ENCODE data around the gene CTBP2.

Gene CTBP2

DNA sequence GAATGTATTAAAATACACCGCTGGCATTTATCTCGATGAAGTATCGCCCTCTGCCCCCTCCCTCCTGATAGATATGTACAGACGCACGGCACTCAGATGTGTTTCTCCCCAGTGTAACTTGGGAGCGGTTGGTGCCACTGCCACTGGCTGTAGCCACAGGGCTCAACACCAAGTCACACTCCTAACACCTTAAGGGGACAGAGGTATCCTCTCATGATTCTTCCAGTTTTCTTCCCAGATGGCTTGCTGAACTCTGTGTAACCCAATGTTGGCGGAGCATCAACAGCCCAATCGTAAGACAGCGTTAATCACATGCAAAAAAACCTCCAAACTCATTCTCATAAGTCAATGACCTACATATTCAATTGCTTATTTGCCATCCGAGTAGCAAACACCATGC, 35.5 kb downstream of the CTBP2 start:
- DNase-seq = no peak

DNA sequence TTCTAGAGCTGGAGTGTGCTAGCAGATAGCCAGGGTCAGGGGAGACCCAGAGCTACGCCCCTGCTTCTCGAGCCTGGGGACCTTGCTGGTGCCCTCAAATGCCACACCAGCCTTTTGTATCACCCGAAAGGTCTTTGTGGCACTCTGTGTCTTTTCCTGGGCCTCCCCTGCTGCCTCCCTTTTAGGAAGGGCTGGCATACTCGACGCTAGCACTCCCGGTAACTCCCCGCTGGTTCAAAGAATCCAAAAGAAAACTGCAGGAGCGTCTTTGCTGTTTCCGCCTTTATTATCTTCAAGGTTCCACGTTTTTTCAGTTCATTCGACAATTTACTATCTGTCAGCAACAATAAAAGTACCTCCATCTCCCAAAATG, 36.3 kb downstream of the CTBP2 start:
- DNase-seq = no peak

DNA sequence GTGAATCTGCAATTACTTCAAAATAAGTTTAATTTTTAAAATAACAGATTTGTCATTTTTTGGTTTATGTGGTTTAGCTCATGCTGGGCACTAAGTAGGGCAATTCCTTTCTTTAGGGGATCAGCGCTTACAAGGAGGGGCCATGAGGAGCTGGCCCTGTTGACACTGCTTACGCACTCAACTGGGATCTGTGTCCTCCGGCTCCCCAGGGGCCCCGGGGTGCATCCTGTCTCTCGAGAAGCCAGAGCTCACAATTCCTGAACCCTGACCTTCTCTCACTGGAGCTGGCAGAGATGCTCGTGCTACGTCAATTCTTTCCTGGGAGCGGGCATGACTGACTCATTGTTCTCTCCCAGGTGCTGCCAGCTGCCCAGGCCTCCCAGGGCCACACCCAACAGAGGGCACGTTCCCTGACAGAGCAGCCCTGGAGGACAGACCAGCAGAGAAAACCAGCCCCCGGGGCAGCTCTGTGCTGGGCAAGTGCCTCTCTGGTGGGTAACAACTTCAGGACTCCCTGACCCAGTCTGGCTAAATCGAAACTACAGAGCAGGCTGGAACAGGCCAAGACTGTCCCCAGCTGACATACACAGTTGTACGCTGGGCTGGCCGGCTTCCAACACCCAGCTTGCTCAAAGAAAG, 36.8 kb downstream of the CTBP2 start:
- DNase-seq = no peak

DNA sequence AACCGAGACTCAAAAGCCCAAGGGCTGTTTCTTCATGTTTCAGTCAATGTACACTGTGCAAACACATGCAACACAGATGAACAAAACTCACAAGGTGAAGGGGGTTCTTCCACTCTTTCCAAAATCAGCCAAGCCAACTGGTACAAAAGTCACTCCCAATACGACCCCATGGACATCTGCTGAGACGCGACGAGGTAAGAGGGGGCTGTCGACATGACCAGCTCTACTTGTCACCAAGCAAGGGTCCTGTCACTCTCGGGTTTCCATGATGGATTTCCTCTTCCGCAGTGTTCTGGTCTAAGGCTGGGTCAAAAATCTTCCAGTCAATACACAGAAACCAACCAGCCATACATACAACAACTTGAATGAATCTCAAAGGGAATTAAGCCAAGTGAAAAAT, 37.8 kb downstream of the CTBP2 start:
- no peak for DNase-seq

DNA sequence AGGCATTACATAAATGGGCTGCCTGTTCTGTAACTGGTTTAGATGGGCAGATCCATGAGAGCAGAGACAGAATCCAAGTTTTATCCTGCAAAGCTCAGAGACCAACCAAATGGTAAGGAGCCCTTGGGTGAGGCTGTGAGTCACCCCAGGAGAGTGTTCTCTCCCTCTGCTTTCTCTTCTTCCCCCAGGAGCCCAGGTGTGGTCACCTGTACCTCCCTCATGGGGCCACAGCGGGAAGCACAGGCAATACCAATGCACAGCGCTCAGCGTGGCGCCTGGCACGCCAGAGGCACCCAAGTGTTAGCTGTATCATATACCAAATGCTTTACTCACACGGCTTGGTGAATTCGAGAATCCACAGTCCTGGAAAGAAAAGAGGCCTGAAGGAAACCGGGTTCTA, 39.4 kb downstream of the CTBP2 start:
- DNase-seq = no peak

DNA sequence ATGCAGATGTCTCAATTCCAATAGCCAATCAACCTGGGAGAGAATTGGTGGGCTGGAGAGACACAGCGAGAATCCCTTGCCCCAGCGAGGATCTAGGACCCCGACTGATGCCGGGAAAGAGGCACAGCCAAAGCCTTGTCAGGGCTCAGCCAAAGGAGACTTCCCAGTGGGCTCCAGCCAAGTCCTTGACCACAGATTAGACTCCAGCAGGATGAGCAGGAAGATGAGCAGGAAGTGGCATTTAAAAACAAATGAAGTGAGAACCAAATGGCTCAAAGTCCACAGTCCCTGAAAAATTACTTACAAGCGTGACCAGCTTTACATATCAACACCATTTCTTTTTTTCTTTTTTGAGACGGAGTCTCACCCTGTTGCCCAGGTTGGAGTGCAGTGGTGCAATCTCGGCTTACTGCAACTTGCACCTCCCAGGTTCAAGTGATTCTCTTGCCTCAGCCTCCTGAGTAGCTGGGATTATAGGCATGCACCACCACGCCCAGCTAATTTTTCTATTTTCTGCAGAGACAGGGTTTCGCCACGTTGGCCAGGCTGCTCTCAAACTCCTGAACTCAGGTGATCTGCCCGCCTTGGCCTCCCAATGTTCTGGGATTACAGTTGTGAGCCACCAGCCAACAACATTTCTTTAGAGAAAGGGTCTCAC, 40.2 kb downstream of the CTBP2 start:
- DNase-seq = no peak

DNA sequence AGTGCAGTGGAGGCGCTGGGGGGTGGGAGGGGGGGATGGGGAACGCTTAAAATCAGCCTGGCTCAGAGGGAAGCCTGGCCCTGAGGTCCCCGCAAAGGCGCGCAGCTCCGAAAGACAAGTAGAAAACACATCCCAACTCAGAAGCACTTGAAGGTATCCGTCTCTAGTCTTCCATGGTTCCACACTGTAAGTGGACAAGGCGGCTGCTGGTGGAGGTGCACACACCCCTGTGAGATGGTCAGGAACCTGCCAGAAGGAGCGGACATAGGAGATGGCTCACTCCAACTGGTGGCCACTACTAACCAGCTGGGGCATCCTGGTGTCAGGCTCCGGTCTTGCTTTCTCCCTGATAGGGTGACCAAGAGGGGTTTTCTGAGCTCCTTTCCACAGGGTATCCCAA, 41.7 kb downstream of the CTBP2 start:
- DNase-seq = no peak

DNA sequence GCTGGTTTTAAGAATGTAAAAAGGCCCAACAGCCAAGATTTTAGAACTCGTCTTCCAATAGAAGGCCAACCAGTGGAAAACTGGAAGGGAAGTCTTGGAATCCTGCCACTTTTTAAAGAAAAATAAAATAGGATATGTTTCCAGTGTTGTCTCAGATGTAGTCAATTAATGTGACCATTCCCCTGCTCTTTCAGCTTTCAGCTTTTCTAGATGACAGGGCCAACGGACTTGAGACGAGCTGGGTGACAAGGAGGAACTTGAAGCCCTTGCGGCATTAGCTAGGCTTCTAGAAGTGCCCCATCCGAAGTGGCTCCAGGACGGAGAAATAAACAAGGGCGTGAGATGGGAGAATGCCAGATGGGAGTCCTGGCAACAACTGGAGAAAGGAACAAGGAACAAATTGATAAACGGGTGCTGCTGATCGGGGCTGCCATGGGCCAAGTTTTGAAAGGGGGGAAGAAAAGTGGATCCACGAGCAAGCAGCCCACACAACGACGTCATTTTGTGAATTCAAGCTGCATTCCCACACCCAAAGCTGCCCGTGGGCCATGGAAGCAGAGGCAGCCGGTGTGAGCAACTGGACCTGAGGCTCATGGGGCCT, 42.3 kb downstream of the CTBP2 start:
- DNase-seq = no peak

DNA sequence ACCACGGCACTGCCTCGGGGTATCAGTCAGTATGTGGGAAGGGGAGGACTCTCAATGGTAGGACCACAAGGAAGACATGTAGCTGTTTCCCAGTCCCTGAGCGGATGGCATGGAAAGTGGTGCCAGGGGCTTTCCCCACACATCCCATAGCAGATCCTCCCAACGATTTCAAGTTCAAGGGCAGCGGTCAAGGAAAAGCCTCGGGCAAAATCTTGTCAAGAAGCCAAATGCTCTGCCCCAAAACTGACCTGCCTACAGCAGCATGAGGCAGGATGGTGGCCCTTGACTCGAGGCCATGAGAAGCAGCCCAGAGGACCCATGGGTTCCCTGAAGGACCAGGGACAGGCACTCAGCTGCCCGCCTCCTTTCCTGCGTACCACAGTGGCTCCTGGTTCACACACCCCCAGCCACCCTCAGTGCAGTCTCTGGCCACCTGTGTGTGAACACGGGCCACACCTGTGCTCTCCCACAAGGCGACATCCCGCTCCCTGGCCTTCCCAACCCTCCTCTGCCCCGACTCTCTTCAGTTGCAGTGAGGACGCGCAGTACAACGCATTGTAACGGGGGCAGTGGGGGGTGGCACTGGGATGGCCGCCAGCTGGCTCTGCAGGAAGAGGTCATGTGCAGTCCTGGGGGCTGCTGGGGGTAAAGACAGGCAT, 43.6 kb downstream of the CTBP2 start:
- no peak for DNase-seq

DNA sequence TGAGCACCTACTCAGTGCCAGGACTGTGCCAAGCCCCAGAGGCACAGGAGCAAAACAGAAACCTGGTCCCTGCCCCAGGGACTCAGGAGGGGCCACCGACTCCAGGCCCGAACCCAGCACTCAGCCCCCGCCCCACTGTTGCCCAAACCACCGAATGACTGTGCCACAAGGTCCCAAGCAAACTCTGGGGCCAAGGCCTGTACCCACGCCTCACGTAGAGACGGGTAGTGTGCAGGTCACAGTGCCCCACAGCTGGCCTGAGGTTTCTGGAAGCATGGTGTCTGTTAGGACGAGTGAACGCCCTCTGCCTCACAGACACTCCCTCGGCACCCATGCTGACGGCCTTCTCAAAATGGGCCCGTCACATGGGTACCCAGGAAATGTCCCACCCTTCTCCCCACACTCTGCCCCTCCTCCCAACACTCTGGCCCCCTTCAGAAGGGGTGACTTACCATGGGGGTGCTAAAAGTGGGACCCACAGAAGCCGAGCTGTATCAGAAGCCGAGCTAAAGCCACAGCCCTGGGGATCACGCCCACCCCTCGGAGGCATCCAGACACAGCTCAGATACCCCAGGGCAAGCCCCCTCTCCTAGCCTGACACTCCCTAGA, 44.2 kb downstream of the CTBP2 start:
- no peak for DNase-seq

DNA sequence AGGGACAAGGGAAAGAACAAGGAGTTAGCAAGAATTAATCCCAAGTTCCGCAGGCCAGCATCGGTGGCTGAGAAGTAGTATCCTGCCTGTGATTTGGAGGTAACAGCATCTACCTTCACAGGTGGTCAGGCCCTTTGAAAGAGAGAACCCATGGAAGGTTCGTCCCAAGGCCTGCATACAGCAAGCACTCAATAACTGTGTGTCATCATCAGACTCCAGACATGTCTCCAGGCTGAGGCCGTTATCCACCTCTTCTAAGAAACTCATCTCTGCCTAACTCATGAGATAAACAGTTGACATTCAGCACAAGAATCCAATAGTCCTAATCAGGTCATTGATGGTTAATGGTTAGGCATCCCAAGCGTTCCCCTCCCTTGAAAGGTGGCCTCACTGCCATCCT, 45.0 kb downstream of the CTBP2 start:
- no peak for DNase-seq

DNA sequence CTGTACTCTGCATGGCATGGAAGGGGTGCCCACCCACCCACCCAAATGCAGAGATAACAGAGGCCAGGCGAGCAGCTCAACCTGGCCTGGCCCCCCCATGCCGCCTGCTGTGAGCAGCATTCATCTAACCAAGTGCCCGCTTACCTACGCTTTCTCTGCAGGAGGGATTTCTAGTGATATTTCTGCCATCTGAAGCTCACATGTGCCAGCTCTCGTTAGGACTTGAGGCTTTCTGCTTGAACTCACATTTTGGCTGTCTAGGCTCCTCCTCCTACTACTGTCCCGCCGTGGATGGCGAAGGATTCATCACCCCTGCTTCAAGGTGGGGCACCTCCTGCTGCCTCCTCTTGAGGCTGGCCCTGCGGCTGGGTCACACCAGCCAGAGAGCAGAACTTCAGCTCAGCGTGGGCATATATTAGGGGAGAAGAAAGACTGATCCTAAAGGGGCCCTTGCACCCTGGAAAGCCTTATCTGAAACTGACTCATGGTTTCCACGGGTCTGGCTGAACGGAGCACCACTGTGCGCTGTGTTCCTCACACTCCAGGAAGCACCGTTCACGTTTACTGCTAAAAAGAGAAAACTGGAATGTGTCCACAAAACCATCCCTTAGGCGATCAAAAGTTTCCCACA, 45.5 kb downstream of the CTBP2 start:
- no peak for DNase-seq

DNA sequence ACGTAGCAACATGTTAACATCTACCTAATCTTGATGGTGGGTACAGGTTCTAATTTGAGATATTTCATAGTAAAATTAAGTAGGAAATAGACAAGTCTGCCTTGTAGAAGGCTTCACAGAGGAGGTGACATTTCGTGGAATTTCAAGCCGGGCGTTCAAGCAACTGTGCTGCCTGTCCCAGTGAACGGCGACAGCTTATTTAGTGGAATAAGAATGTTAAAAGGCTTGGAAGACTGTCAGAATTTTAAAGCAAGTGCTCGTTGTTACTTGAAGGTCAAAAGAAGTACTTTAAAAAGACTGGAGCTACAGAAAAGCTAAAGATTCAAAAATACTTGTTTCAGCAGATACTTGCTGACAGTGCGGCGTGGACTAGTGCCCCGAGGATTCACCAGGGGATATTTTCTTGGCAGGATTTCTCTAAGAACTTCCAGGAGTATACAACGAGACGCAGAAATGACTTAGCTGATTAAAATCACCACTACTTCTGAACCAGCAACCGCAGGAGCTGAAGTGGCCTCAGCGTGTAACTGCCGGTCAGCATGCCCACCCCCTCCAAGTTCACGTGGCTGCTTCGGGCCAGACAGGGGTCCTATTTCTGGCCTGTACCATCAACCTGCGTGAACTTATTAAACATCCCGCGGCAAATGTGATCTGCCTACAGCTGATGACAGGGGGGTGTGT, 46.5 kb downstream of the CTBP2 start:
- no peak for DNase-seq

DNA sequence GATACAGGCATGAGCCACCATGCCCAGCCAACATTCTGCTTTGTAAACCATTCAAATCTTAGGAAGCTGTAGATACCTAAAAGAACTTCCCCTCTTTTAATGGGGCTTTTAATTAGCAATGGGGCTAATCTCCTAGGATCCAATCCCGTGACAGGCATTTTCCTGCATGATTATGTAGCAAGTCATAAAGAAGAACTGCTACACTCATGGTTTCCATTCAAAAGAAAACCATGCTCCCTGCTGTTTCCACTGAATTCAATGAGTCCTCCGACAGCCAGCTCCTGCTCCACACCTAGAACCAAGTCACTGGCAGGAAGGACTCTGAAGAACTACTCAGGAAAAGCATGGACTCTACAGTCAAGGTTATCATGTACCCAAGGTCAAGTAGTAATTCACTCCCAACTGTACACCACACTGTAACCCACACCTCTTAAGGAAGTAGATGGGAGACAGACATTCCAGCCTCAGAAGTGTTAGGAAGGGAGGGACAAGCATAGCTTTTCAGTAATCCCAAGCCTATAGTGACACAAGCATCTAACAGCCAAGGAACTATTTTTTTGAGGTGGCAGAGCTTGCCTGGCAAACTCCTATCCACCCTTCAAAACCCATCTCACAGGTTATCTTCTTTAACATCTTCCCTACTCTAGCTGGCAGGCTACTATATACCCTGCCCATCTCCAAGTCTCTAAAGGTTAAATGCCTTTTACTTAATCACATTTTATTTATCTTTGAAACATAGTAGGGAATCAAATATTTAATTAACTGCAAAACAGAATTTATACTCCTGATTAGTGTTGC, 47.5 kb downstream of the CTBP2 start:
- no peak for DNase-seq

DNA sequence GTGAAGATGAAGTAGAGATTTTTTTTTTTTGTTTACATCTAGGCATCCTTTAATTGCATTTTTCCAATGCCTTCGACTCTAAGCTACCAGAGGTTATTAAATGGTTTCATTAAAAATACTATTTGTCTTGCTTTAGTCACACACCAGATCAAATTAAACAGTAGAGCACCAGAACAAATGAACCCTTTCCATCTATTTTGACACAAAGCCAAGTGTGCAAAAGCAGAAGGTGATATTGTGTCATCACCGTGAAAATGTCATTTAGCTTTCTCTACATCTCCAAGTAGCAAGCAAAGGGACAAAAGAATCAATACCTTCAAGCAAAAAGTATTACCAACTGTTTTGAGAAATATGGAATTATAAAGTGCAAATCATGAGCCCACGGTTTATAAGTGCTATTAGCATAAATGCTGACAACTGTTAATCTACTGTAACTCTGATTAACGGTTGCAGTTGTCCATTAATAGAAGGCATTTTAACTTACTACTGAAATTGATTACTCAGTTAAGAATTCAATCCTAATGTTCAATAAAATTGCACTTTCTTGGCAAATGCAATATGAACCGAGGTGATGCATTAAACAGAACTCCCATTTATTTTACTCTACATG, 49.1 kb downstream of the CTBP2 start:
- no peak for DNase-seq

DNA sequence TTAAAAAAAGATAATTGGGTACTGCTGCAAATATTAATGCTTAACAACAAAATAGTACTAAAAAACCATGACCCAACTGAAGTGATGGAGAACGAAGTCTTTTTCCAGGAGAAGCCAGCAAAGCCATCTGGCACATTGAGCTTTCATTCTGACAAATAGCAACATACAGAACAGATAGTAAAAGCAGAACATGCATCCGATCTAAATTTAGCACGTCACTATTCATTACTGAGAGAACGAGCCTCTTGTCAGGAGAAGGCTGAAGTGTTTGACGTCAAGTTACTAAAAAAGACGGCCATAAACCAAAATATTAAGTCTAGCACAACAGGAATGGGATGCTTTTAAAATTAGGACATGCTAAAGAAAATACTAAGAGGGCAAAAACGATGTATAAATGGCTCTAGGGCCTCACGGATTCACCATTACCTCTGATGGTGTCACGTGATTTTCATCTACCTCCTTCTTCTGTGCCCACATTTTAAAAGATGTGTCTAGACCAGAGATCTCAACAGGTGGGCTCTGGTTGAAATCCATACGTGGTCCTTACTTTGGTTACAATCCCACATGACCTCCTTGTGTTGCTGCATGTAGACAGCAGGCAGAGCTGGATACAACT, 52.3 kb downstream of the CTBP2 start:
- DNase-seq = no peak

DNA sequence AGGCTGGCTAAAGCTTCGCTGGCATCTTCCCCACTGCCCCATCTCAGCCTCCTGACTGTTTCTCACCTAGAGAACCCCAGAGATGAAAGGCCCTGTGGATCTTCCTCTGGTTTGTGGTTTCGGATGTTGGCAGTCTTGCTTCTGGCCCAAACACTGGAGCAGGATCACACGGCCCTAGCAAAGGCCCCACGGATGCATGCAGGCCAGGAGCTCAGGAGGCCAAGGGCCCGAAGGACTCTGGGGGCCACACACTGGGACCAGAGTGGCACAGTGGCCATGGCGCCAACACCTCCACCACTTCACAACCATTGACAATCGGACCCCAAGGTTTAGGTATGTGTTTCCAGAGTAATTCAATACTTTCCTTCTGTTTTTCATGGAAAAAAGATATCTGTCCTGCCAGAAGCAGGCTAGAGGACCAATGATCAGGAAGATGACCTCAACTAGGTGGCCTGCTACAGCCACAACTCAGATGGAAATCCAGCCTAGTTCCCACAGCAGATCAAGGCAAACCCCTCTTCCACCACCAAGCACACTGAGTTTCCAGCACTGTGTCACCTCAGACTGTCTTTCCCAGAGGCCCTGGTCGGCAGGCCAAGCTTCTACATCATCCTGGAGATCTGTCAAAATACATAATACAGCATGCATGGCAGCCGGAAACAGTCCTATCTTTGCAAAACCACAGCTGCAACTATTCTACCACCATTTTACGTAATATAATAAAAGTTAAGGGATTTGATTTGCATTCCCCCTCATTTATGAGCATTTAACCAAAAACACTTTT, 53.0 kb downstream of the CTBP2 start:
- no peak for DNase-seq

DNA sequence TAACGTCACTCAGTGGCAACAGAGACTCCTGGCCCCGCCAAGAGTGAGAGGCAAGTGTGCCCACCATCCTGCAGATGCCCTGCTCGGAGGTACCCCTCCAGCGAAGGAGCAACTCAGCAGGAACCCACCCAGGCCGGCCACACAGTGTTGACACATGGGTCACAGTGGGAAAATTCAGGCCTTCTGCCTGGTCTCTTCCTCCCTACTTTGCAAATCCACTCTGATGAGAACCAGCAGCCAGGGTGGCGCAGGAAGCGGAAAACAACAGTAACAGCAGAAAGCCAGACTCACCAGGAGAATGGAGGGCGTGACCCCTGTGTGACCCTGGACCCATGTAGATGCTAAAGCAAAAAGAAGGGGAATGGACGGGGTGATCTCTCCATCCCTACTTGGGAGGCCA, 53.8 kb downstream of the CTBP2 start:
- no peak for DNase-seq

DNA sequence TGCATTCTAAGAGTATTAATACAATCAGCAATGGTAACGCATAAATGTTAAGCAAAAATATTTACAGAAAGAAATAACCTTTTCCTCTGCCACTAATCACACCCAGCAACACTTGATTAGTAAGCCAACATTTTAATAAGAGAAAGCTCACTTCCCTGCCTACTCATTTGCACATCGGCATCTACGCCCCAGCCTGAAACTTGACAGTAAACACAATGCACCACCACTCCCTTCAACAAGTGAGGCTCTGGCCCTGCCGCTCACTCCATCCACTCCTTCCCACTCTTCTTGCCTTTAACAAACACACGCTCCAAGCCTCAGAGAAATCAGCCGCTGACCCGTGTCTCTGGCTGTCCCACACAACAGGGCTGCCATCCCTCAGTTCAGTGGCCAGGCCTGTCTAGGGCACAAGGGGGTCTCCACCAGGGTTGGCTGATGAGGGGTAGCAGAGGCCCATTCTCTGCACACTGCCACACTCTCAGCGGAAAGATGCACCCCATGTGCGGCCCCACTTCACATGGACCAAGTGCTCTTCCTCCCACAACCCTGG, 54.6 kb downstream of the CTBP2 start:
- no peak for DNase-seq

DNA sequence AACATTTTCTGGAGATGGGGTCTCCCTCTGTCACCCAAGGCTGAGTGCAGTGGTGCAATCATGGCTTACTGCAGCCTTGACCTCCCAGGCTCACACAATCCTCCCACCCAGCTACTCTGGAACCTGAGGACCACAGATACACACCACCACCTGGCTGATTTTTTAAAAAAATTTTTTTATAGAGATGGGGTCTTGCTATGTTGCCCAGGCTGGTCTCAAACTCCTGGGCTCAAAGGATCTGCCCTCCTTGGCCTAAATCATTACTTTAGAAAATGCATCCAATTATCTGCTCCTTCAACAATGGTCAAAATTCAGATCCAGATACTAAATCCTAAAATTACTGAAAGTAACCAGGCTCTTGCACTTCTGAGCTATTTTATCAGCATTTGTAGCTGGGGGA, 55.2 kb downstream of the CTBP2 start:
- no peak for DNase-seq
